Neural cell (in vitro differentiated cells): Measurements from ENCODE around the gene SNX2.

ENCODE experiments used
- EP300 ChIP-seq: fragments of 450-650 bp; conservative IDR thresholded peaks from 2 replicates; pipeline ENCODE4 v1.6.1; 2014; ENCODE audit warnings: antibody characterized with exemption, mild to moderate bottlenecking, moderate library complexity; ENCODE audit not compliant: poor library complexity, severe bottlenecking
- EZH2 ChIP-seq: fragments of 200-600, 300-800 bp; shearing (Covaris generic), sonication (generic); IDR thresholded peaks from 2 replicates; pipeline ENCODE4 v1.6.1; 2014; ENCODE audit warnings: antibody characterized with exemption, low read length, borderline replicate concordance, mild to moderate bottlenecking; ENCODE audit not compliant: insufficient read depth, poor library complexity, severe bottlenecking
- POLR2AphosphoS5 ChIP-seq: IDR thresholded peaks from 2 replicates; pipeline ENCODE4 v1.6.1; 2012
- RAD21 ChIP-seq: fragments of 450-650 bp; conservative IDR thresholded peaks from 2 replicates; pipeline ENCODE4 v1.6.1; 2014; ENCODE audit warnings: antibody characterized with exemption, mild to moderate bottlenecking, moderate library complexity
- SMC3 ChIP-seq: fragments of 450-650 bp; conservative IDR thresholded peaks from 2 replicates; pipeline ENCODE4 v1.6.1; 2014; ENCODE audit warnings: antibody characterized with exemption, mild to moderate bottlenecking, moderate library complexity; ENCODE audit not compliant: poor library complexity
- TF ChIP-seq, protein P1 (sequence below): fragments of 450-650 bp; IDR thresholded peaks from 2 replicates; pipeline ENCODE4 v1.5.1; 2014; ENCODE audit warnings: antibody characterized with exemption, mild to moderate bottlenecking, moderate library complexity; ENCODE audit not compliant: poor library complexity, severe bottlenecking
- TF ChIP-seq, protein P2 (sequence below): IDR thresholded peaks from 2 replicates; pipeline ENCODE4 v1.6.1; 2012; ENCODE audit warnings: borderline replicate concordance

DNA sequence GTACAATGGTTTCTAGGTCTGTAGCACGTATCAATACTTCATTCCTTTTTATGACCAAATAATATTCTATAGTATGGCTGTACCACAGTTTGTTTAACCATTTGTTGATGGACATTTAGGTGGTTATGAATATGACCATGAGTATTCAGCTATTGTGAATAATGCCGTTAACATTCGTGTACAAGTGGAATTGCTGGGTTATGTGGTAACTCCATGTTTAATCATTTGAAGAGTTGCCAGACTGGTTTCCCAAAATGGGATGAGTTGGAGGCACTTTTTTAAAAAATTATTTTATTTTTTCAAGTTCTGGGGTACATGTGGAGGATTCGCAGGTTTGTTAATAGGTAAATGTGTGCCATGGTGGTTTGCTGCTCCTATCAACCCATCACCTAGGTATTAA lies 4.6 kb downstream of the SNX2 start:
- TF ChIP-seq, protein P1, sequence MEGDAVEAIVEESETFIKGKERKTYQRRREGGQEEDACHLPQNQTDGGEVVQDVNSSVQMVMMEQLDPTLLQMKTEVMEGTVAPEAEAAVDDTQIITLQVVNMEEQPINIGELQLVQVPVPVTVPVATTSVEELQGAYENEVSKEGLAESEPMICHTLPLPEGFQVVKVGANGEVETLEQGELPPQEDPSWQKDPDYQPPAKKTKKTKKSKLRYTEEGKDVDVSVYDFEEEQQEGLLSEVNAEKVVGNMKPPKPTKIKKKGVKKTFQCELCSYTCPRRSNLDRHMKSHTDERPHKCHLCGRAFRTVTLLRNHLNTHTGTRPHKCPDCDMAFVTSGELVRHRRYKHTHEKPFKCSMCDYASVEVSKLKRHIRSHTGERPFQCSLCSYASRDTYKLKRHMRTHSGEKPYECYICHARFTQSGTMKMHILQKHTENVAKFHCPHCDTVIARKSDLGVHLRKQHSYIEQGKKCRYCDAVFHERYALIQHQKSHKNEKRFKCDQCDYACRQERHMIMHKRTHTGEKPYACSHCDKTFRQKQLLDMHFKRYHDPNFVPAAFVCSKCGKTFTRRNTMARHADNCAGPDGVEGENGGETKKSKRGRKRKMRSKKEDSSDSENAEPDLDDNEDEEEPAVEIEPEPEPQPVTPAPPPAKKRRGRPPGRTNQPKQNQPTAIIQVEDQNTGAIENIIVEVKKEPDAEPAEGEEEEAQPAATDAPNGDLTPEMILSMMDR = no peak
- TF ChIP-seq RAD21 (no peak), EP300 (no peak), EZH2 (no peak), SMC3 (no peak), POLR2AphosphoS5 (no peak)
- TF ChIP-seq, protein P2, sequence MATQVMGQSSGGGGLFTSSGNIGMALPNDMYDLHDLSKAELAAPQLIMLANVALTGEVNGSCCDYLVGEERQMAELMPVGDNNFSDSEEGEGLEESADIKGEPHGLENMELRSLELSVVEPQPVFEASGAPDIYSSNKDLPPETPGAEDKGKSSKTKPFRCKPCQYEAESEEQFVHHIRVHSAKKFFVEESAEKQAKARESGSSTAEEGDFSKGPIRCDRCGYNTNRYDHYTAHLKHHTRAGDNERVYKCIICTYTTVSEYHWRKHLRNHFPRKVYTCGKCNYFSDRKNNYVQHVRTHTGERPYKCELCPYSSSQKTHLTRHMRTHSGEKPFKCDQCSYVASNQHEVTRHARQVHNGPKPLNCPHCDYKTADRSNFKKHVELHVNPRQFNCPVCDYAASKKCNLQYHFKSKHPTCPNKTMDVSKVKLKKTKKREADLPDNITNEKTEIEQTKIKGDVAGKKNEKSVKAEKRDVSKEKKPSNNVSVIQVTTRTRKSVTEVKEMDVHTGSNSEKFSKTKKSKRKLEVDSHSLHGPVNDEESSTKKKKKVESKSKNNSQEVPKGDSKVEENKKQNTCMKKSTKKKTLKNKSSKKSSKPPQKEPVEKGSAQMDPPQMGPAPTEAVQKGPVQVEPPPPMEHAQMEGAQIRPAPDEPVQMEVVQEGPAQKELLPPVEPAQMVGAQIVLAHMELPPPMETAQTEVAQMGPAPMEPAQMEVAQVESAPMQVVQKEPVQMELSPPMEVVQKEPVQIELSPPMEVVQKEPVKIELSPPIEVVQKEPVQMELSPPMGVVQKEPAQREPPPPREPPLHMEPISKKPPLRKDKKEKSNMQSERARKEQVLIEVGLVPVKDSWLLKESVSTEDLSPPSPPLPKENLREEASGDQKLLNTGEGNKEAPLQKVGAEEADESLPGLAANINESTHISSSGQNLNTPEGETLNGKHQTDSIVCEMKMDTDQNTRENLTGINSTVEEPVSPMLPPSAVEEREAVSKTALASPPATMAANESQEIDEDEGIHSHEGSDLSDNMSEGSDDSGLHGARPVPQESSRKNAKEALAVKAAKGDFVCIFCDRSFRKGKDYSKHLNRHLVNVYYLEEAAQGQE = no peak
